ENCODE results near the gene ALDH4A1. TPM values are rescaled to one million over a fixed set of nuclear protein-coding genes. Genes with fewer than 3 reads are reported as not detected.

ALDH4A1 gene
- 7.2 TPM for total RNA-seq

GRCh38 chr1:18902523-18903290 lies at the start of gene ALDH4A1:
TSS of gene ALDH4A1 (minus strand) at chr1:18902555. CDS start at chr1:18902523, 32 bp downstream.

GRCh38 chr1:18859560-18859959 lies 42.8 kb downstream of the ALDH4A1 start, which contains the start of gene TAS1R2:
TSS of gene TAS1R2 (minus strand) at chr1:18859660. CDS start at chr1:18859660, 0 bp downstream.

Small RNA genes lying within 50 kb of the gene (small RNA-seq; reads per million reads assigned to genes)
- not detected for gene MIR1290 (ENCODE audit: low replicate concordance)
- gene MIR4695 (ENCODE audit: low replicate concordance): not detected

Other genes with a start within 250 kb of the ALDH4A1 start
- not detected for gene TAS1R2, start 42.9 kb downstream of the ALDH4A1 start, total RNA-seq
- 5.0 TPM for gene IFFO2, start 54.1 kb upstream of the ALDH4A1 start, total RNA-seq

All from parietal lobe (tissue), 2 donors.